ENCODE data around the gene KIAA0586.

DNA sequence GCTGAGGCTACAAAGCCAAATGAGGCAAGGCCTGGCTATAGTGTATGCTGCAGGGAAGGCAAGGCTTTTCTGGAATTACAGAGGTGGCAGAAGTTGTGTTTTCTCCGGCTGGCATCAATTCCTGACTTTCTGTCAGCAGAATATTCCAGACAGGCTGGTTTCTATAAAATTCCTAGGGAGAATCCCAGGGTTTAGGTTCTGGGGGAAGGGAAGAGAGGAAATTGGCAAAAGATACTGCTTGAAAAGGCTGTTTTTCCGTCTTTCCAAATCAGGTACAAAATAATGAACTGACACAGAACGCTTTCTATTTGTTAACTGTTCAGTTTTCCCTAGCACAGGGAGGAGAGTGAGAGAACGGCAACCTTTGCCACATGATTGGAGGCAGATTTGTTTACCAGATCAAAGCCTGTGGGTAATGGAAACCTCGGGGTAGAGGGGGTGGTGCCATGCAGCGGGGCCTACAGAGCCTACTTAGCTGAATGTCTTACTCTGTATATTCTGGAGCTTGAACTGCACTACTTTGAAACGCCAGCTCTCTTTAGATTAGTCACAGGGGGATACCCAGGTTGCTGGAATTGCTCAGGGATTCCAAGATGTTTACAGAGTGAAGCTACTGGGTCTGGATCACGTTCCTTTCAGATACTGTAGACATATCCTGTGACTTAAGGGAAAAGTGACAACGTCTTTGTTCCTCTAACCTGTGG, 144.4 kb downstream of the KIAA0586 start:
- TF ChIP-seq CTCF (IDR thresholded peaks at IDR 0.05) (no peak), POLR2AphosphoS5 (IDR thresholded peaks at IDR 0.05) (no peak)

Measured in breast epithelium (tissue), 3 donors.